Measurements from ENCODE around the gene TCP11L2. TPM values are rescaled to one million over a fixed set of nuclear protein-coding genes. Genes with fewer than 3 reads are reported as not detected.
"Not testable (repeated sequence)": the region's sequence is repeated elsewhere in the genome, so short reads cannot be mapped to it uniquely, and the experiment has no call there.

Gene TCP11L2
- total and polyA plus RNA-seq, 8 donors: 21.3 to 49.5 (median 28.3) TPM

- Histone ChIP-seq H3K9me3 (no peaks in the 10 kb centered on the region), H3K4me1 (no peaks in the 10 kb centered on the region), H3K27ac (no peak overlapping the region), H3K4me3 (no peak overlapping the region), H3K36me3 (peaks cover 0 to 82% of the 10 kb centered on the region in 2 donors), H3K27me3 (no peaks in the 10 kb centered on the region)
- TF ChIP-seq CTCF (IDR thresholded peaks at IDR 0.05): no peak
- DNase-seq (no peak), ATAC-seq (no peak)
- intact Hi-C loops (cut with DNase I): no loop called here
These were observed 76.3 kb downstream of the TCP11L2 start for GRCh38 chr12:106378788-106379187.

- intact Hi-C loops (cut with DNase I): loop anchor here in 1 of 2 donors (10.0 kb wide), 1 partner anchor 464 kb away; no protein-coding TSS in a partner anchor
- H3K9me3 ChIP-seq: no peaks in the 10 kb centered on the region
- H3K4me1 ChIP-seq: no peaks in the 10 kb centered on the region
- no peak for ATAC-seq
- no peak for DNase-seq
- peaks cover 0 to 81% of the 10 kb centered on the region in 2 donors for H3K36me3 ChIP-seq
- H3K27me3 ChIP-seq: no peaks in the 10 kb centered on the region
- no peak overlapping the region for H3K27ac ChIP-seq
- no peak for TF ChIP-seq CTCF (IDR thresholded peaks at IDR 0.05)
- H3K4me3 ChIP-seq: no peak overlapping the region
These were observed 78.4 kb downstream of the TCP11L2 start for GRCh38 chr12:106380954-106381353.

GRCh38 chr12:106381866-106382265, 79.3 kb downstream of the TCP11L2 start:
- ATAC-seq, H3K4me3 ChIP-seq, H3K9me3 ChIP-seq, H3K27me3 ChIP-seq, H3K27ac ChIP-seq, DNase-seq, H3K4me1 ChIP-seq: not testable (repeated sequence)
- H3K36me3 ChIP-seq: peaks cover 0 to 72% of the 10 kb centered on the region in 2 donors
- intact Hi-C loops (cut with DNase I): loop anchor here in 1 of 2 donors (10.0 kb wide), 1 partner anchor 463 kb away; no protein-coding TSS in a partner anchor

- intact Hi-C loops (cut with DNase I): loop anchor here in 1 of 2 donors (5.0 to 10.0 kb wide), 2 partner anchors 458 to 530 kb away; no protein-coding TSS in a partner anchor
These were observed 84.4 kb downstream of the TCP11L2 start for GRCh38 chr12:106386813-106387535.

GRCh38 chr12:106387848-106388377, 85.4 kb downstream of the TCP11L2 start:
- ATAC-seq: no peak
- Histone ChIP-seq H3K4me3 (no peak overlapping the region), H3K9me3 (no peaks in the 10 kb centered on the region), H3K36me3 (peaks cover 0 to 34% of the 10 kb centered on the region in 2 donors), H3K27ac (no peak overlapping the region), H3K4me1 (no peaks in the 10 kb centered on the region), H3K27me3 (no peaks in the 10 kb centered on the region)
- no peak for DNase-seq
- no peak for TF ChIP-seq CTCF (IDR thresholded peaks at IDR 0.05)
- intact Hi-C loops (cut with DNase I): loop anchor here in 1 of 2 donors (5.0 to 10.0 kb wide), 2 partner anchors 457 to 529 kb away; no protein-coding TSS in a partner anchor

More at GRCh38 chr12:106386813-106387535, 84.4 kb downstream of the TCP11L2 start:
- Histone ChIP-seq H3K4me1 (no peaks in the 10 kb centered on the region), H3K4me3 (no peak overlapping the region), H3K9me3 (no peaks in the 10 kb centered on the region), H3K36me3 (peaks cover 0 to 34% of the 10 kb centered on the region in 2 donors), H3K27me3 (no peaks in the 10 kb centered on the region), H3K27ac (no peak overlapping the region)
- no peak for DNase-seq
- no peak for TF ChIP-seq CTCF (IDR thresholded peaks at IDR 0.05)
- ATAC-seq: no peak

Data from left lung (tissue), 10 donors.